HG02973 (cell line): ENCODE measurements around the gene ZNF639.
A peak's percentile ranks its signal among the peaks of the same experiment; 100 is the strongest.
"Not testable (repeated sequence)": the region's sequence is repeated elsewhere in the genome, so short reads cannot be mapped to it uniquely, and the experiment has no call there.

ENCODE experiments used
- ATAC-seq: cut with Tn5 transposase; IDR thresholded peaks from one replicate; pipeline ENCODE4 v1.9.1; 2021; ENCODE audit warnings: moderate library complexity; ENCODE audit not compliant: unreplicated experiment

ZNF639 gene

DNA sequence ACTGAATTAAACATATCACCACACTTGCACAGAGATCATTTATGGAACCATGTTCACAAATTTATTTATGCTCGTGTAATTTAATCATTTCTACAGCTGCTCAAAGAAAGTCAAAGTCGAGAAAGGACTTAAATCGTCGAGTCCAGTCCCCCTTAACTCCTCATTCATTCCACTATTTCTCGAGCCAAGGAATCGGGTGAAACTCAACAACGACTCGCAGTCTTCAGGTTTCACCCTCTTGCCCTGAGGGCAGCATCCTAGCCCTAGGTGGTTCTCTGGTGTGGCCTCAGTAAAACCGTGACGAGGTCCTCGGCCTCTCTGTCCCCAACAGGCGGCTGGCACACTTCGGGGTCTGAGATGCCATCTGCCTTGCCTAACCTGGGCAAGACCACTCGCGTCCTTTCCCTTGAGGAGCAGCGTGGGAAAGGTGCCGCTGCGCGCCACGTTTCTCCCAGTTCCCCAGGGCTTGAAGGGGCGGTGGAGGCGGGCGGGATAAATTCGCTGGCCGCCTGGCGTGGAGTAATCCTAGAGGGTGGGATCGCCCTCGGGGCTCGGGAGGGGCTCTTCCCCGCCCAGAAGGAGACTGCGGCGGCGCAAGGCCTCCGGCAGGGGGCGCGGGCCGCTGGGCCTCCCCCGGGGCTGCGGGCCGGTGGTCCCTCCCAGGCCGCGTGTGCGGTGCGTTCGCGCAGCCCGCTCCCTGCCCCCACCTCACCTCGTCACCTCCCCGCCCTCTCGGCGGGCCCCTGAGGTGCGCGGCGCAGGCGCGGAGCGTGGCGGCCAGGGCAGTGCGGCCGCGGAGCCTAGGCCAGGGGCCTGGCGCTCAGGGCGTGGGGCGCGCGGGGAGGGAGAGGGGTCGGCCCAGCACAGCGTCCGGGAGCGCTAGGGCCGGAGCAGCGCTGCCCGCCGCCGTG, at the start of gene ZNF639:
Gene ZNF639, plus strand, starts transcription at position 746 of the 911 bp plus-strand sequence. CDS start 5,263 bp downstream, outside the sequence.
- peak; percentile 83 for ATAC-seq

DNA sequence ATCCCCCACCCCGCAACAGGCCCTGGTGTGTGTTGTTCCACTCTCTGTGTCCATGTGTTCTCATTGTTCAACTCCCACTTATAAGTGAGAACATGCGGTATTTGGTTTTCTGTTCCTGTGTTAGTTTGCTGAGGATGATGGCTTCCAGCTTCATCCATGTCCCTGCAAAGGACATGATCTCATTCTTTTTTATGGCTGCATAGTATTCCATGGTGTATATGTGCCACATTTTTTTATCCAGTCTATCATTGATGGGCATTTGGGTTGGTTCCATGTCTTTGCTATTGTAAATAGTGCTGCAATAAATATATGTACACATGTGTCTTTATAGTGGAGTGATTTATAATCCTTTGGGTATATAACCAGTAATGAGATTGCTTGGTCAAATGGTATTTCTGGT, 48.4 kb upstream of the ZNF639 start:
- ATAC-seq, result not testable (repeated sequence)

- ATAC-seq, result no peak
Observed at GRCh38 chr3:179276001-179276400, 46.8 kb upstream of the ZNF639 start.

DNA sequence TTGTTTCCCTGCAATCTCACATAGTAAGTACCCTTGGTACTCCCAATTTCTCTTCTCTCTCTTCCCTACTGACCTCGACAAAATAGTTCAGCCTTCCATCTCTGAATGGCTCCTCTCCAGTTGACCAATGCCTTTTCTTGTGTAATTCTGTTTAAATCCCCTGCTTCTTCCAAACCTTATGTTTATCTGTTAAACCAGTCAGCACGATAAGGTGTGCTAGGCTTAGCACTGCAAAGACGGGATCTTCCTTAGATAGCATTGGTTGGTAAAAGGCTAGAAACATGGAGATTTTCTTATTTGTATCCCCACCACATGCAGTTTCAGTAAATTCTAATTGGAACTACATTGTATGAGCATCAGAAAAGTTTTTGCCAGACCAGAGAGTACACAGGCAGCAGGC, 46.1 kb upstream of the ZNF639 start:
- no peak for ATAC-seq

DNA sequence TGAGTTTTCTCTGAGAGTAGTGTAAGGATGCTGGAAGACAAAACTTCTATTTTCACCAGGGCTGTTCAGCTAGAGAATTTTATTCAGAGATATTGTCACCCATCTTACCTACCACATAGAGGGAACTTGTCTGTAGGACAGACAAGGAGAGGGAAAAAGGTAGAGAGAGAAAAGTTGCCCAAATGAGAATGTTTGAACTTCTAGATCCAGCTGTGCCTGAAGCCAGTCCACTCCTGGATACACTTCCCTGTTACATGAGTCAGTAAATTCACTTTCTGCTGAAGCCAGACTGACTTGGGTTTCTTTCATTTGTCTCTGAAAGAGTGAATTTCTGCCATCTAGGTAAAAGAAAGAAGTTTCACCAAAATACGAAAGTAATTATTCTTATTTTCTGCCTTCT, 44.7 kb upstream of the ZNF639 start:
- ATAC-seq, result no peak

GRCh38 chr3:179278932-179279693, 43.7 kb upstream of the ZNF639 start:
- no peak for ATAC-seq

- no peak for ATAC-seq
Observed at GRCh38 chr3:179279837-179280236, 43.0 kb upstream of the ZNF639 start.

DNA sequence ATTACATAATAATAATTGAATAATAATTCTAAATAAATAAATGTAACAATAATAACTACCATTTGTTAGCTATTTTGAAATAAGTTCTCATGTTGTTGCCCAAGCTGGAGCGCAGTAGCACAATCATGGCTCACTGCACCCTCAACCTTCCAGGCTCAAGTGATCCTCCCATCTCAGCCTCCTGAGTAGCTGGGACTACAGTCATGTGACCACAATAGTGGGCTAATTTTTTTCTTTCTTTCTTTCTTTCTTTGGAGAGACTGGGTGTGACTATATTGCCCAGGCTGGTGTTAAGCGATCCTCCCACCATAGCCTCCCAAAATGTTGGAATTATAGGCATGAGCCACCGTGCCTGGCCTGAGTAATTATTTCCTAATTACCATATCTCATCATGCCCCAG, 41.0 kb upstream of the ZNF639 start:
- ATAC-seq, result no peak

DNA sequence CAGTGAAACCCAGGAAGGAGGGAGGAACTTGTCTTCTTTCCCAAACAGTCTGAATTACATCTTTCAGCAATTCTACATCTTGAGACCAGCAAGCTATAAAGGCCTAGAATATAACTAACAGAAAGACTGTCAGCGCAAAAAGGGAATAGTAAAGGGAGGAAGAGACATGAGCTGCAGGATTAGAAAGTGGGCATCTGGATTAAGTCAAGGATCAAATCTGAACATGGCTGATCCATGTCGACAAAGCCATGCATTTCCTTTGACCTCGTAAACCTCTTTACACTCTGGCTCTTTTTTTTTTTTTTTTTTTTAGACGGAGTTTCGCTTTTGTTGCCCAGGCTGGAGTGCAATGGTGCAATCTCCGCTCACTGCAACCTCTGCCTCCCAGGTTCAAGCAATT, 36.5 kb upstream of the ZNF639 start:
- ATAC-seq, result no peak

GRCh38 chr3:179288845-179289244, 34.0 kb upstream of the ZNF639 start:
- ATAC-seq, result no peak

- ATAC-seq, result no peak
Observed at GRCh38 chr3:179289295-179289694, 33.5 kb upstream of the ZNF639 start.

DNA sequence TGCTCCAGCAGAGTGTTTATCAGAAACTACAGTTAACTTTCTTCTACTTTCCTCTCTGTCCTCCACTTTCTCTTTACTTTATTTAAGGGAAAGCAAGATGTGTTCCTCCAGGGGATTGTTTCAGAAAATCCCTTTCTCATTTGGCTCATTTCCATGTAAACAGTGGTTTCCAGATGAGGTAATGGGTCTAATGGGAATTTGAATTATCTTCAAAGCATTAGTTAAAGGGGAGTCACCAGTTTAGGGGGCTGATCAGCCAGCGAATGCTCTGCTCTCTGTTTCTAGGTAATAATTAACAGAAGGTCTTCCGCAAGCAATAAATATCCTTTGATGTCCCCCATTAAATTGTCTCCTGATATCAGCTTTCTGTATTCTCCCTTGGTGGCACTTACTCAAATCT, 30.4 kb upstream of the ZNF639 start:
- ATAC-seq, result no peak

DNA sequence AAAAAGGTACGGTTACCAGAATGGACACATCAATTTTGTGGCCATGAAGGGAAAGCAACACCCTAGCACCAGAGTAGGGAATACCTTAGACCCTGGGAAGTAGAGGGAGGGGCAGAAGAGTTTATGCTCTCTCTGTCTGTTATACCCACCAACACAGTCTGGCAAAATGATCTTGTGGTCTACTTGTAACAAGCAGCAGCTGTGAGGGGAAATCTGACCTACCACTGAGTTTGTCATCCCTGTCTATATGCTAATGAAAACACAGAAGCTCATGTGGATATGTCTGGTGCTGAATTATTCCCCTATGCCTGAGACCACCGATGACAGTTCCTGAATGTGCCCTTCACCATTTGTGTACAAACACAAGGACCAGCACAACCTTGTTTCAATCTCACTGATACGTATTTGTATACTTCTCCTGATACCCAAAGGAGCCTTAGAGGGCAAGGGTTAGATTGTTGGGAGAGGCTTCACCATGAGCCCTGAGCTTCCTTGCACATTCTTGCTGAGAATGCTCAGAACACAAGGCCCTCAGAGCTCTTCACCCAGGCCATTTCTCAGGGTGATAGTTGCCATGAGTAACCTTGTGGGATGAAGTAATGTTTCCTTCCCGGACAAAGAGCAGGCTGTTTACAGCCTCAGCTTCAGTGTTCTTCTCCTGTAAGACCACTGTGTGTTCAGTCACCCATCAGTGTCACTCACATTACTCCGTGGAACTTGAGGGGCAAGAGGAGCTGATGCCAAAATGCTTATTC, 24.7 kb upstream of the ZNF639 start:
- no peak for ATAC-seq

DNA sequence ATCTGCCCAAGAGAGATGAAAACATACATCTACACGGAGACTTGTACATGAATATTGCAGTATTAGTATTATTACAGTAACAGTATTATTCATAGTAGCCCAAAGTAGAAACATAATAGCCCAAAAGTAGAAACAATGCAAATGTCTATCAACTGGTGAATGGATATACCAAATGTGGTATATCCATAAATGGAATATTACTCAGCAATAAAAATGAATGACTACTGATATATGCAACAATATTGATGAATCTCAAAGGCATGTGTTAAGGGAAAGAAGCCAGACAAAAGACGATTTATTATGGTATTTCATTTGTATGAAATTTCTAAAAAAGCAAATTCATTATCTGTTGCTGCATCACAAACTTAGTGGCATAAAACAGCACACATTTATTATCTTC, 23.5 kb upstream of the ZNF639 start:
- no peak for ATAC-seq

DNA sequence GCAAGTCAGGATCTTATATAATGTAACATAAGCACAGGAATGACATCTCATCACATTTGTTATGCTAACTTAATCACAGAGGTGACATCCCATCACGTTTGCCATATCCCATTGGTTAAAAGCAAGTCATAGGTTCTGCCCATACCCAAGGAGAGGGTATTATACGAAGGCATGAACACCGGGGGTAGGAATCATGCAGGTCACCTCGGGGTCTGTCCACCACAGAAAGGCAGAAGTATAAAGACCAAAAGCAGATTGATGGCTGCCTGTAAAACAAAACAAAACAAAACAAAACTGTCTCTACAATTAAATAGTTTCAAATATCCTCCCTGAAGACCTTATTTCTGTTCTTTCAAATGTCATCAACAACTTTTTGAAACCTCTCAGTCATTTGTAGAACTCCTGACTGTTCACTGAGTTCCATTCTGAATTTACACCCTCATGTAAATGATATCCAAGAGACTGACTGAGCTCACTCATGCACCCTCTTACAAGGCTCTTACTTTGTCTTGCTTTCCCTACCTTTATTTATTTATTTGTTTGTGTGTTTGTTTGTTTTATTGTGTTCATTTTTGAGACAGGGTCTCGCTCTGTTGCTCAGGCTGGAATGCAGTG, 22.7 kb upstream of the ZNF639 start:
- peak; percentile 67 for ATAC-seq

GRCh38 chr3:179301645-179302044, 21.2 kb upstream of the ZNF639 start:
- ATAC-seq, result no peak

GRCh38 chr3:179302111-179302510, 20.7 kb upstream of the ZNF639 start:
- no peak for ATAC-seq

- ATAC-seq, result no peak
Observed at GRCh38 chr3:179304605-179305004, 18.2 kb upstream of the ZNF639 start.

DNA sequence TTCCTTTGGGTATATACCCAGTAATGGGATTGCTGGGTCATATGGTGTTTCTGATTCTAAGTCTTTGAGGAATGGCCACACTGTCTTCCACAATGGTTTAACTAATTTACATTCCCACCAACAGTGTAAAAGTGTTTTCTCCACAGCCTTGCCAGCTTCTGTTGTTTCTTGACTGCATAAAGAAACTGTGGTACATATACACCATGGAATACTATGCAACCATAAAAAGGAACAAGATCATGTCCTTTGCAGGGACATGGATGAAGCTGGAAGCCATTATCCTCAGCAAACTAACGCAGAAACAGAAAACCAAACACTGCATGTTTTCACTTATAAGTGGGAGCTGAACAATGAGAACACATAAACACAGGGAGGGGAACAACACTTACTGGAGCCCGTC, 15.5 kb upstream of the ZNF639 start:
- ATAC-seq, result not testable (repeated sequence)

GRCh38 chr3:179308001-179308400, 14.8 kb upstream of the ZNF639 start:
- ATAC-seq, result no peak
